Measurements from ENCODE around the gene DNPH1.
A peak's percentile ranks its signal among the peaks of the same experiment; 100 is the strongest.

The DNPH1 gene

DNA sequence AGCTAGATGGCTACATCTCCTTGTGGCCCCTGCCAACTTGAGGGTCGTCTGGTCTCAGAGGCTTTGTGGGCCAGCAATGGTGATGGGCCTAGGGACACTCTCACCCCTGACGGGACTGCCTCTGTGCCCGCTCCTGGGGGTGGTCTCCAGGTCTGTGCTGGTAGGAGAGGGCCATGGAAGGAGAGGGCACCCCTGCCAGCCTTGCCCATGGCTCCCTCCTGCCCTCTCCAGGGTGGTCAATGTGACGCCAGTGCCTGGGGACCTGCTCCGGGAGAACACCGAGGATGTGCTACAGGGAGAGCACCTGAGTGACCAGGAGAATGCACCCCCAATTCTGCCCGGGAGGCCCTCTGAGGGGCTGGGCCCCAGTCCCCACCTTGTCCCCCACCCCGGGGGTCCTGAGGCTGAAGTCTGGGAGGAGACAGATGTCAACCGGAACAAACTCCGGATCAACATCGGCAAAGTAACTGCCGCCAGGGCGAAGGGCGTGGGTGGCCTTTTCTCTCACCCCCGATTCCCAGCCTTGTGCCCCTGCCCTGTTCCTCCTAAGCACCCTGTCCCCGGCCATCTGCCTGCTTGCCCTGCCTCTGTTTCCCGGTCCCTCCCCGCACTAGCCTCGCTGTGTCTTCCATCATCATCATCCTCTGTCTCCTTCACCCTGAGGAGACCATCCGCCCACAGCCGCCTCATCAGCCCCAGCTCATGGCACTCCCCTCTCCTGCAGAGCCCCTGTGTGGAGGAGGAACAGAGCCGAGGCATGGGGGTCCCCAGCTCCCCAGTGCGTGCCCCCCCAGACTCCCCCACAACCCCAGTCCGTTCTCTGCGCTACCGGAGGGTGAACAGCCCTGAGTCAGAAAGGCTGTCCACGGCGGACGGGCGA lies 29.8 kb upstream of the DNPH1 start:
- Histone ChIP-seq H3K9me3 (ENCODE audit: low read length) (no peaks in the 10 kb centered on the region), H3K4me1 (ENCODE audit: insufficient read depth, low read length) (no peaks in the 10 kb centered on the region), H3K27me3 (ENCODE audit: insufficient read depth, low read length) (no peaks in the 10 kb centered on the region), H3K36me3 (ENCODE audit: insufficient read depth, low read length) (peaks cover 38% of the 10 kb centered on the region), H3K4me3 (ENCODE audit: low read length) (no peak overlapping the region), H2AFZ (ENCODE audit: low read depth, low read length) (no peak overlapping the region)

DNA sequence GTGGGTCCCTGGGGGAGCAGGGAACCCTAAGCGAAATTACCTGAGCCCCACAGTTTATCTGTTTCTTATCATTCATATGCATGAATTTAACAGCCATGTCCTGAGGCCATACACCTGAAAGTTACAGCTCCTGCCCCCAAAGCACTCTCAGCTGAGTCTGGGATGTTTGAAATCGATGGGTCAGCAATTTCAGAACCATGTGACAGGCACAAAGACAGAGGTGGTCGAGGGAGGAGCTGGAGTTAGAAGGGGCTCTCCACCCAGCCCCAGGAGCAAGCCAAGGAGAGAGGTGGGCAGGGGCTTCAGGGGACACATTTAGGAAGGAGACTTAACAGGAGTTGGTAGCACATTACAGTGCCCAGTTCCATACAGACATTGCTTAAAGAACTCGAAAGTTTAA lies 28.9 kb upstream of the DNPH1 start:
- no peaks in the 10 kb centered on the region for H3K4me1 ChIP-seq (ENCODE audit: insufficient read depth, low read length)
- H3K4me3 ChIP-seq (ENCODE audit: low read length): no peak overlapping the region
- no peak overlapping the region for H2AFZ ChIP-seq (ENCODE audit: low read depth, low read length)
- no peaks in the 10 kb centered on the region for H3K9me3 ChIP-seq (ENCODE audit: low read length)
- H3K27me3 ChIP-seq (ENCODE audit: insufficient read depth, low read length): no peaks in the 10 kb centered on the region
- peaks cover 41% of the 10 kb centered on the region for H3K36me3 ChIP-seq (ENCODE audit: insufficient read depth, low read length)

GRCh38 chr6:43257367-43258145 lies 28.3 kb upstream of the DNPH1 start:
- Histone ChIP-seq H2AFZ (ENCODE audit: low read depth, low read length) (no peak overlapping the region), H3K4me1 (ENCODE audit: insufficient read depth, low read length) (no peaks in the 10 kb centered on the region), H3K27me3 (ENCODE audit: insufficient read depth, low read length) (no peaks in the 10 kb centered on the region), H3K36me3 (ENCODE audit: insufficient read depth, low read length) (peaks cover 41% of the 10 kb centered on the region), H3K4me3 (ENCODE audit: low read length) (no peak overlapping the region), H3K9me3 (ENCODE audit: low read length) (no peaks in the 10 kb centered on the region)

DNA sequence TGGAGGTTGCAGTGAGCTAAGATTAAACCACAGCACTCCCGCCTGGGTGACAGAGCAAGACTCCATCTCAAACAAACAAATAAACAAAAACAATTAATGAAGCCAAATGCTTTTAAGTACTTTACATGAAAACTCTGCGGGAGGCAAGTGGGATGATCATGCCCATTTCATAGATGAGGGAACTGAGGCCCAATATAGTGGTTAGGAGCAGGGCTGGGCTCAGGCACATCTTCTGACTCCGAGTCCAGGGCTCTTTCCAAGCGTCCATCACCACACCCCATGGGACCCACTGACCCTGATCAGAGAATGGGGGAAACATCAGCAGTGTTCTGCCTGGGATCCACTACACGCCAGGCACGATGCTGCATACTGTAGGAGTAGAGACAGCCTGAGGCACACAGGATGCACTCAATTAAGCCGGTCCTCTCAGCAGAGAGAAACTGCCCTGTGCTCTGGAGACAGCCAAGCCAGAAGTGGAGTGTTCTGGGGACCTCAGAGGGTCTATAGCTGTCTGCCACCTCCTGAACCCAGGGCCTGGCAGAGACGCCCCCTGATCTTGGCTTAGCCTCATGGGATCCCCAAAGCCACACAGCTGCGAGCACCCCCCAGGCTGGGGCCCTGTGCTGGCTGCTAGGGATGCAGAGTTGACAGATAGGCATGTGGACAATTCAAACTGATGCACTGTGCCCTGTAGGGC lies 27.5 kb upstream of the DNPH1 start:
- Histone ChIP-seq H3K4me1 (ENCODE audit: insufficient read depth, low read length) (peaks cover under 1% of the 10 kb centered on the region), H3K27me3 (ENCODE audit: insufficient read depth, low read length) (no peaks in the 10 kb centered on the region), H3K36me3 (ENCODE audit: insufficient read depth, low read length) (peaks cover 41% of the 10 kb centered on the region), H2AFZ (ENCODE audit: low read depth, low read length) (no peak overlapping the region), H3K9me3 (ENCODE audit: low read length) (no peaks in the 10 kb centered on the region), H3K4me3 (ENCODE audit: low read length) (no peak overlapping the region)

GRCh38 chr6:43255408-43256054 lies 26.2 kb upstream of the DNPH1 start:
- peaks cover 13% of the 10 kb centered on the region for H3K4me1 ChIP-seq (ENCODE audit: insufficient read depth, low read length)
- no peak overlapping the region for H2AFZ ChIP-seq (ENCODE audit: low read depth, low read length)
- H3K9me3 ChIP-seq (ENCODE audit: low read length): no peaks in the 10 kb centered on the region
- H3K36me3 ChIP-seq (ENCODE audit: insufficient read depth, low read length): peaks cover 41% of the 10 kb centered on the region
- H3K4me3 ChIP-seq (ENCODE audit: low read length): no peak overlapping the region
- no peaks in the 10 kb centered on the region for H3K27me3 ChIP-seq (ENCODE audit: insufficient read depth, low read length)

- no peaks in the 10 kb centered on the region for H3K9me3 ChIP-seq (ENCODE audit: low read length)
- H3K36me3 ChIP-seq (ENCODE audit: insufficient read depth, low read length): peaks cover 41% of the 10 kb centered on the region
- no peak overlapping the region for H2AFZ ChIP-seq (ENCODE audit: low read depth, low read length)
- H3K4me1 ChIP-seq (ENCODE audit: insufficient read depth, low read length): peaks cover 13% of the 10 kb centered on the region
- H3K4me3 ChIP-seq (ENCODE audit: low read length): no peak overlapping the region
- H3K27me3 ChIP-seq (ENCODE audit: insufficient read depth, low read length): no peaks in the 10 kb centered on the region
Observed at GRCh38 chr6:43254846-43255245, 25.6 kb upstream of the DNPH1 start.

DNA sequence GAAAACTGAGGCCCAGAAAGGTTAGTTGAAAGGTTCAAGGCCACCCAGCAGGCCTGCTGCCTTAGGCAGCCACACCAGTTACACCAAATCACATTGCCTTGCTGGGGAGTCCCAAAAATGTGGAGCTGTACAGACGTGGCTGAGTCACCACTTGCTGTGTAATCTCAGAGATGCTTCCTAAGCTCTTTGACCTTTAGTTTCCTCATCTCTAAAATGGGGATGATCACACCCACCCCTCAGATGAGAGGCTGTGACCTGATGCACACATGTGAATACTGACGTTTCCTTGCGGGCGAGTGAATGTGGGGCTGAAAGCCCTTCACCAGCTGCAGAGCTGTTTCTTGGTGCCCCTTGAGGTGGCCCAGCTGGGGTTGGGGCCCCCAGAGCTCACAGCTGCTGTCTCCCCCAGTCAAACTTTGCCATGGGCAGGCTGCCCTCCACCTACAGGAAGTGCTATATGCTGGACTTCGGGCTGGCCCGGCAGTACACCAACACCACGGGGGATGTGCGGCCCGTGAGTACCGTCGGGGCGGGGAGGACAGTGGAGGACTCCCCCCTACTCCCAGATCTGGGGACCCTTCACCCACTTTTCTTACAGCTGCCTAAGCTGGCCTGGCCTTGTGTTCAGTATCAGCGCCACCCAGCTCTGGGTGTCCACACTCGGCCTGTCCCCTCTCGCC lies 25.0 kb upstream of the DNPH1 start:
- Histone ChIP-seq H3K27me3 (ENCODE audit: insufficient read depth, low read length) (no peaks in the 10 kb centered on the region), H3K9me3 (ENCODE audit: low read length) (no peaks in the 10 kb centered on the region), H3K36me3 (ENCODE audit: insufficient read depth, low read length) (peaks cover 40% of the 10 kb centered on the region), H2AFZ (ENCODE audit: low read depth, low read length) (no peak overlapping the region), H3K4me3 (ENCODE audit: low read length) (no peak overlapping the region), H3K4me1 (ENCODE audit: insufficient read depth, low read length) (peaks cover 13% of the 10 kb centered on the region)

GRCh38 chr6:43253401-43253800 lies 24.1 kb upstream of the DNPH1 start:
- no peak overlapping the region for H2AFZ ChIP-seq (ENCODE audit: low read depth, low read length)
- no peaks in the 10 kb centered on the region for H3K27me3 ChIP-seq (ENCODE audit: insufficient read depth, low read length)
- H3K4me3 ChIP-seq (ENCODE audit: low read length): no peak overlapping the region
- peaks cover 34% of the 10 kb centered on the region for H3K36me3 ChIP-seq (ENCODE audit: insufficient read depth, low read length)
- peaks cover 13% of the 10 kb centered on the region for H3K4me1 ChIP-seq (ENCODE audit: insufficient read depth, low read length)
- H3K9me3 ChIP-seq (ENCODE audit: low read length): no peaks in the 10 kb centered on the region

DNA sequence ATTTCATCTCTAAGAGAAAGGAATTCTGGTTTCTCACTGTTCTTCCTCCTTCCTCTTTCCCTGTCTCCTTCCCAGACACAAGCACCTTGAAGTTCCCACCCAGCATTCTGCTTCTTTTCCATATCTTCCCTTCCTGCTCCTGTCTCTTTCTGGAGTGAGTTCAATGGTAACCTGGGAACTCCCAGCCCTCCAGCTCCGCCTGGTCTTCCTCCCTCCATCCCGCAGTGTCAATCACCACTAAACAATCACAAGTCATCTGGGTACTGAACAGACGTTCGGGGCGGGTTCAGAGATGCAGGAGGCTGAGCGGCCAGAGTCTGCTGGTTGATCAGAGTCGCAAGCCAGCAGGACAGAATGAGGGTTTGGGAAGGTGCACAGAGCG lies 21.7 kb upstream of the DNPH1 start:
- peaks cover 25% of the 10 kb centered on the region for H3K4me1 ChIP-seq (ENCODE audit: insufficient read depth, low read length)
- no peaks in the 10 kb centered on the region for H3K9me3 ChIP-seq (ENCODE audit: low read length)
- H3K36me3 ChIP-seq (ENCODE audit: insufficient read depth, low read length): peaks cover 19% of the 10 kb centered on the region
- H3K27me3 ChIP-seq (ENCODE audit: insufficient read depth, low read length): no peaks in the 10 kb centered on the region
- H2AFZ ChIP-seq (ENCODE audit: low read depth, low read length): no peak overlapping the region
- no peak overlapping the region for H3K4me3 ChIP-seq (ENCODE audit: low read length)

DNA sequence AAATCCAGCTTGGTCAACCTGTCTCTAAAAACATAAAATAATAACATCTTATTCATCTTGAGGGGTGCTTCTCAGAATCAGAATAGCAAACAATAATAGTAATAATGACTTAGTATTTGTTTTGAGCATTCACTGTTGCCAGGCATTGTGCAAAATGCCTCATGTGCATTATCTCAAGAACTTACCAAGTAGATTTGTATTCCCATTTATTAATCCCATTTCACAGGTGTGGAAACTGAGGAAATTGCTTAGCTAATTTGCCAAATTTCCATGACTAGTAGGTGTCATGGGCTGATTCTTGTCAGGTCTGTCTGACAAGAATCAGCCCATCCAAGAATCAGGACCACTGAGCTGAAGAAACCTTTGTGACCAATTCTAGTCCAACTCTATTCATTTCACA lies 19.5 kb upstream of the DNPH1 start:
- Histone ChIP-seq H3K36me3 (ENCODE audit: insufficient read depth, low read length) (peaks cover under 1% of the 10 kb centered on the region), H3K27me3 (ENCODE audit: insufficient read depth, low read length) (no peaks in the 10 kb centered on the region), H3K4me3 (ENCODE audit: low read length) (no peak overlapping the region), H3K4me1 (ENCODE audit: insufficient read depth, low read length) (peaks cover 34% of the 10 kb centered on the region), H3K9me3 (ENCODE audit: low read length) (no peaks in the 10 kb centered on the region), H2AFZ (ENCODE audit: low read depth, low read length) (no peak overlapping the region)

DNA sequence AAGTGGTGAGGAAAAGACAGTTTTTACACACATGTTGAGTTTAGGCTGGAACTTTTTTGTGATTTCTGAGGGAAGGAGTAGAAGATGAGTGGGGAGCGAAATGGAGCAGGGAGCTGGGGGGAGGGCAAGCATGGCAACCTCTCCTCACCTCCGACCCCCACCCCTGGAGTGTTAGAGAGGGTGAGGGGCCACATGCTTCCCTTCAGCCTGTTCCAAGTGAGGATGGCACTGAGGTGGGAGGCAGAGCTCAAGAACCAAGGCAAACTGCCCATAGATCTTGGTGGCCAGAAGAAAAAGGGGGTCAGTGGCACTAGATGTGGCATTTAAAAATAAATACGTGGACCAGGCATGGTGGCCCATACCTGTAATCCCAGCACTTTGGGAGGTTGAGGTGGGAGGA lies 18.8 kb upstream of the DNPH1 start:
- Histone ChIP-seq H3K27me3 (ENCODE audit: insufficient read depth, low read length) (no peaks in the 10 kb centered on the region), H3K36me3 (ENCODE audit: insufficient read depth, low read length) (no peaks in the 10 kb centered on the region), H3K9me3 (ENCODE audit: low read length) (no peaks in the 10 kb centered on the region), H3K4me3 (ENCODE audit: low read length) (peak overlapping the region; percentile 78), H3K4me1 (ENCODE audit: insufficient read depth, low read length) (peaks cover 36% of the 10 kb centered on the region), H2AFZ (ENCODE audit: low read depth, low read length) (peak overlapping the region; percentile 42)

Data from neuron (in vitro differentiated cells).